HEK293 (cell line): Measurements from ENCODE around the gene PASK.

Source experiments
- CTCF ChIA-PET: fragments of 350-600 bp; formaldehyde crosslinking; extraction: SDS; loops from one replicate; lab custom pipeline; 2021; ENCODE audit warnings: antibody characterized with exemption; lab: Yijun Ruan, JAX
- POLR2A ChIA-PET: fragments of 300-600 bp; formaldehyde crosslinking; extraction: SDS; loops from one replicate; lab custom pipeline; 2020; ENCODE audit warnings: antibody characterized with exemption, inconsistent platforms; lab: Yijun Ruan, JAX
- H3K27ac ChIP-seq: fragments of 200-500 bp; sonication (Bioruptor generic); 2 replicates; pipeline ENCODE4 v1.5.1; 2014; ENCODE audit warnings: low read depth, low read length, control low read depth, inconsistent platforms; ENCODE audit errors: extremely low read depth
- H3K36me3 ChIP-seq, 2 experiments: fragments of 200-500 bp in 1 of 2; sonication (Bioruptor generic) in 1 of 2; 1 replicate in 1 of 2; 2 replicates in 1 of 2; pipeline ENCODE4 v1.5.1; 2014 to 2017; ENCODE audit warnings: inconsistent platforms in 2 of 2, low read length in 2 of 2; ENCODE audit not compliant: control insufficient read depth in 2 of 2, insufficient read depth in 1 of 2
- H3K4me1 ChIP-seq: fragments of 200-500 bp; sonication (Bioruptor generic); 2 replicates; pipeline ENCODE4 v1.5.1; 2014; ENCODE audit warnings: mild to moderate bottlenecking, low read length, inconsistent platforms; ENCODE audit not compliant: control insufficient read depth, insufficient read depth
- H3K4me3 ChIP-seq: 2 replicates; pipeline ENCODE4 v1.5.1; 2011; ENCODE audit warnings: low read depth, mild to moderate bottlenecking, control low read depth, low read length, moderate library complexity
- H3K9me3 ChIP-seq: fragments of 200-500 bp; sonication (Bioruptor generic); 2 replicates; pipeline ENCODE4 v1.5.1; 2014; ENCODE audit warnings: low read depth, low read length, inconsistent platforms; ENCODE audit not compliant: control insufficient read depth, insufficient read depth
- HOXA7 ChIP-seq: sonication (generic); formaldehyde crosslinking; IDR thresholded peaks from 2 replicates; pipeline ENCODE4 v1.8.1; 2022; ENCODE audit warnings: missing genetic modification reagents, borderline replicate concordance
- IKZF3 ChIP-seq: fragments of 450-650 bp; IDR thresholded peaks from 2 replicates; pipeline ENCODE4 v1.5.0; 2018; ENCODE audit warnings: missing biosample characterization, mild to moderate bottlenecking, missing genetic modification characterization, moderate library complexity
- KLF10 ChIP-seq: fragments of 450-650 bp; IDR thresholded peaks from 2 replicates; pipeline ENCODE4 v1.5.1; 2018; ENCODE audit warnings: missing biosample characterization, mild to moderate bottlenecking, missing genetic modification characterization
- KLF17 ChIP-seq: fragments of 450-650 bp; formaldehyde crosslinking; IDR thresholded peaks from 2 replicates; pipeline ENCODE4 v1.5.1; 2016; ENCODE audit warnings: missing biosample characterization, missing genetic modification characterization
- OVOL3 ChIP-seq: fragments of 450-650 bp; formaldehyde crosslinking; IDR thresholded peaks from 2 replicates; pipeline ENCODE4 v1.5.1; 2016; ENCODE audit warnings: missing biosample characterization, missing genetic modification characterization
- PRDM10 ChIP-seq: fragments of 450-650 bp; formaldehyde crosslinking; IDR thresholded peaks from 2 replicates; pipeline ENCODE4 v1.5.1; 2016; ENCODE audit warnings: missing biosample characterization, missing genetic modification characterization
- TRIM28 ChIP-seq: IDR thresholded peaks from 2 replicates; pipeline ENCODE4 v1.6.1; 2011; ENCODE audit warnings: low read length, control low read depth, borderline replicate concordance
- WT1 ChIP-seq: fragments of 450-650 bp; formaldehyde crosslinking; IDR thresholded peaks from 2 replicates; pipeline ENCODE4 v1.5.1; 2016; ENCODE audit warnings: missing biosample characterization, missing genetic modification characterization
- ZBTB26 ChIP-seq: fragments of 450-650 bp; formaldehyde crosslinking; optimal IDR thresholded peaks from 2 replicates; pipeline ENCODE3; 2016; ENCODE audit warnings: missing biosample characterization, mild to moderate bottlenecking, missing genetic modification characterization
- ZFP3 ChIP-seq: fragments of 450-650 bp; formaldehyde crosslinking; IDR thresholded peaks from 2 replicates; pipeline ENCODE4 v1.5.1; 2016; ENCODE audit warnings: low read depth, missing biosample characterization, missing genetic modification characterization
- ZNF10 ChIP-seq: fragments of 450-650 bp; formaldehyde crosslinking; IDR thresholded peaks from 2 replicates; pipeline ENCODE4 v1.5.1; 2017; ENCODE audit warnings: missing biosample characterization, missing genetic modification characterization
- ZNF138 ChIP-seq: fragments of 450-650 bp; formaldehyde crosslinking; IDR thresholded peaks from 2 replicates; pipeline ENCODE4 v1.5.1; 2016; ENCODE audit warnings: missing biosample characterization, missing genetic modification characterization, borderline replicate concordance
- ZNF146 ChIP-seq: fragments of 450-650 bp; formaldehyde crosslinking; IDR thresholded peaks from 2 replicates; pipeline ENCODE4 v1.5.1; 2016; ENCODE audit warnings: missing biosample characterization, missing genetic modification characterization
- ZNF24 ChIP-seq: fragments of 450-650 bp; formaldehyde crosslinking; IDR thresholded peaks from 2 replicates; pipeline ENCODE4 v1.5.1; 2016; ENCODE audit warnings: missing biosample characterization, missing genetic modification characterization
- ZNF248 ChIP-seq: fragments of 450-650 bp; formaldehyde crosslinking; IDR thresholded peaks from 2 replicates; pipeline ENCODE4 v1.5.1; 2017; ENCODE audit warnings: missing biosample characterization, missing genetic modification characterization
- ZNF423 ChIP-seq: fragments of 450-650 bp; formaldehyde crosslinking; IDR thresholded peaks from 2 replicates; pipeline ENCODE4 v1.5.1; 2016; ENCODE audit warnings: missing biosample characterization, missing genetic modification characterization
- ZNF610 ChIP-seq: fragments of 450-650 bp; formaldehyde crosslinking; IDR thresholded peaks from 2 replicates; pipeline ENCODE4 v1.5.1; 2016; ENCODE audit warnings: missing biosample characterization, missing genetic modification characterization, borderline replicate concordance
- ZNF621 ChIP-seq: fragments of 450-650 bp; formaldehyde crosslinking; IDR thresholded peaks from 2 replicates; pipeline ENCODE4 v1.5.1; 2017; ENCODE audit warnings: missing biosample characterization, missing genetic modification characterization
- ZNF623 ChIP-seq: fragments of 450-650 bp; formaldehyde crosslinking; IDR thresholded peaks from 2 replicates; pipeline ENCODE4 v1.5.1; 2016; ENCODE audit warnings: missing biosample characterization, missing genetic modification characterization
- ZNF704 ChIP-seq: fragments of 450-650 bp; formaldehyde crosslinking; IDR thresholded peaks from 2 replicates; pipeline ENCODE4 v1.5.1; 2016; ENCODE audit warnings: missing biosample characterization, missing genetic modification characterization
- ZNF747 ChIP-seq: fragments of 450-650 bp; formaldehyde crosslinking; IDR thresholded peaks from 2 replicates; pipeline ENCODE4 v1.5.1; 2016; ENCODE audit warnings: missing biosample characterization, missing genetic modification characterization
- ZSCAN30 ChIP-seq: fragments of 450-650 bp; IDR thresholded peaks from 2 replicates; pipeline ENCODE4 v1.5.1; 2018; ENCODE audit warnings: missing biosample characterization, mild to moderate bottlenecking, missing genetic modification characterization, moderate library complexity
- ZSCAN4 ChIP-seq: fragments of 450-650 bp; formaldehyde crosslinking; IDR thresholded peaks from 2 replicates; pipeline ENCODE4 v1.5.1; 2017; ENCODE audit warnings: missing biosample characterization, missing genetic modification characterization
- ZSCAN5A ChIP-seq: fragments of 450-650 bp; formaldehyde crosslinking; IDR thresholded peaks from 2 replicates; pipeline ENCODE4 v1.5.1; 2016; ENCODE audit warnings: missing biosample characterization, missing genetic modification characterization

The PASK gene

GRCh38 chr2:241198381-241199279, 49.4 kb upstream of the PASK start:
- no peak for TF ChIP-seq OVOL3 (tag by site-specific recombination)
- no peak for TF ChIP-seq KLF10 (tag by site-specific recombination)
- TF ChIP-seq KLF17 (tag by site-specific recombination) = no peak
- TF ChIP-seq HOXA7 (CRISPR knock-in tag) = no peak
- no peak for TF ChIP-seq ZNF10 (tag by site-specific recombination)
- no peak for TF ChIP-seq ZSCAN5A
- no peak for TF ChIP-seq ZSCAN30
- no peak for TF ChIP-seq ZNF704 (tag by site-specific recombination)
- no peak for TF ChIP-seq ZNF146 (tag by site-specific recombination)
- TF ChIP-seq, all 188 proteins: peak for 0
- no peaks in the 10 kb centered on the region for H3K4me1 ChIP-seq
- H3K36me3 ChIP-seq = no peaks in the 10 kb centered on the region
- no peak overlapping the region for H3K27ac ChIP-seq
- CTCF ChIA-PET = no interaction called here
- no peaks in the 10 kb centered on the region for H3K9me3 ChIP-seq
- POLR2A ChIA-PET = no interaction called here
- H3K4me3 ChIP-seq = no peak overlapping the region

GRCh38 chr2:241197947-241198346, 48.7 kb upstream of the PASK start:
- Histone ChIP-seq H3K36me3 (no peaks in the 10 kb centered on the region), H3K9me3 (no peaks in the 10 kb centered on the region), H3K27ac (no peak overlapping the region), H3K4me3 (no peak overlapping the region), H3K4me1 (no peaks in the 10 kb centered on the region)
- ChIA-PET POLR2A (interaction anchor here (0.8 kb wide), 1 partner anchor 85 kb away, joined by 7 read pairs; no protein-coding TSS in a partner anchor), CTCF (no interaction called here)
- TF ChIP-seq IKZF3 (no peak), ZNF747 (tag by site-specific recombination) (no peak), ZNF623 (tag by site-specific recombination) (no peak), PRDM10 (tag by site-specific recombination) (no peak), WT1 (tag by site-specific recombination) (no peak), ZNF610 (no peak), ZNF138 (tag by site-specific recombination) (no peak), ZSCAN4 (no peak), ZNF24 (tag by site-specific recombination) (no peak), ZBTB26 (tag by site-specific recombination) (no peak), ZNF621 (tag by site-specific recombination) (no peak), ZFP3 (tag by site-specific recombination) (no peak), ZNF704 (tag by site-specific recombination) (no peak), ZNF248 (tag by site-specific recombination) (no peak), ZNF423 (tag by site-specific recombination) (no peak), TRIM28 (no peak)
